HUES6 (cell line): Measurements from ENCODE around the gene SAMD9.
"Not testable (repeated sequence)": the region's sequence is repeated elsewhere in the genome, so short reads cannot be mapped to it uniquely, and the experiment has no call there.

Experiments used
- H3K27ac ChIP-seq: 2 replicates; pipeline ENCODE4 v1.7.0; 2013; ENCODE audit warnings: low read depth, mild to moderate bottlenecking, low read length, inconsistent platforms
- H3K27me3 ChIP-seq: 2 replicates; pipeline ENCODE4 v1.6.1; 2013; ENCODE audit warnings: low read length; ENCODE audit not compliant: control insufficient read depth, insufficient read depth
- H3K36me3 ChIP-seq: 2 replicates; pipeline ENCODE4 v1.6.1; 2013; ENCODE audit warnings: low read length; ENCODE audit not compliant: control insufficient read depth, insufficient read depth
- H3K4me1 ChIP-seq: 2 replicates; pipeline ENCODE4 v1.6.1; 2013; ENCODE audit warnings: low read length; ENCODE audit not compliant: control insufficient read depth, insufficient read depth
- H3K4me3 ChIP-seq: 2 replicates; pipeline ENCODE4 v1.5.1; 2013; ENCODE audit warnings: low read depth, low read length
- H3K9ac ChIP-seq: one replicate; pipeline ENCODE4 v1.6.1; 2013; ENCODE audit warnings: mild to moderate bottlenecking, low read length
- H3K9me3 ChIP-seq: 2 replicates; pipeline ENCODE4 v1.6.1; 2013; ENCODE audit warnings: low read depth, low read length; ENCODE audit not compliant: control insufficient read depth, insufficient read depth

Gene SAMD9

DNA sequence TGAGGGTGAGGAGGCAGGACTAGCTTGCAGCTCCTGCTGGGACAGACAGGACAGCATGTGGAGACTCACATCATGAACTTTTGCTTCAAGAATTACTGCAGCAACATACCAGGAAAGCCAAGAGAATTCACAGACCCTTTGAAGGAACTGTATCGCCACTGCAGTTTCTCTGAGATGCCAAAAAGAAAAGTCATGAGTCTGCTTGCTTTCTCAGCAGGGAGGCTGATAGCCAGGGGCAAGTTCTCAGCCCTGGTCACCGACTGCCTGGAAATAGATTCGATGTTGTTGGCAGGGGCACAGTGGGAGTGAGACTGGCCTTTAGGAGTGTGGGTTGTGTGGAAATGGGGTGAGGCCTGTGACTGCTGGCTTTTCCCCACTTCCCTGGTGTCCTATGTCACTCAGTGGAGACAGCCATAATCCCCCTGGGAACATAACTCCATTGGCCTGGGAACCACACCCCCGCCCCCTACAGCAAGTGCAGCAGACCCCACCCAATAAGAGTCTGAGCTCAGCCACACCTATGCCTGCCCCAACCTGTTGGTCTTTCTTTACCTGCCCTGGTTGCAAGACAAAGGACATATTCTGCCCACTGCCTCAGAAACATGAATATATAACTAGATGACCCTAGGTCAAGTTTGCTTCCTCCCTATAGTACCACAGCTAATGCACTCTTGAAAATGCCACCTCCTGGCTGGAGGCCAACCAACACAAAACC, 1.6 kb upstream of the SAMD9 start:
- Histone ChIP-seq H3K4me3 (no peak overlapping the region), H3K9me3 (0 out of 2 replicates have a peak, but pooled peaks cover 2% of the 10 kb centered on the region), H3K27me3 (no peaks in the 10 kb centered on the region), H3K4me1 (peaks cover 3% of the 10 kb centered on the region; the same call in 1 of the 2 replicates), H3K27ac (no peak overlapping the region), H3K9ac (no peak overlapping the region), H3K36me3 (no peaks in the 10 kb centered on the region)

DNA sequence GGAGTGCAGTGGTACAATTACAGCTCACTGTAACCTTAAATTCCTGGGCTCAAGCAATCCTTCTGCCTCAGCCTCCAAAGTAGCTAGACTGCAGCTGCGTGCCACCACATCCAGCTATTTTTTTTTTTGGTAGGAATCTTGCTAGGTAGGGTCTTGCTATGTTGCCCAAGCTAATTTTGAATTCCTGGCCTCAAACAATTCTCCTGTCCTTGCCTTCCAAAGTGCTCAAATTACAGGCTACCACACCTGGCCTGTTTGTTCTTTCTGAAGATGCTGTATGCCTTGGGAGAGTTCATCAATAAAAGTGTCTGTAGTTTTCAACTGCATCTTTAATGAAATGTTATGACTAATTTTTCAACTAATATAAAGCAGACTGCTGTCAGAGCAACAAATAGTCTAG, 452 bp downstream of the SAMD9 start:
- Histone ChIP-seq H3K9ac (no peak overlapping the region), H3K27me3 (no peaks in the 10 kb centered on the region), H3K4me3 (no peak overlapping the region), H3K4me1 (peaks cover 3% of the 10 kb centered on the region; the same call in 1 of the 2 replicates), H3K36me3 (no peaks in the 10 kb centered on the region), H3K9me3 (0 out of 2 replicates have a peak, but pooled peaks cover 2% of the 10 kb centered on the region), H3K27ac (no peak overlapping the region)

DNA sequence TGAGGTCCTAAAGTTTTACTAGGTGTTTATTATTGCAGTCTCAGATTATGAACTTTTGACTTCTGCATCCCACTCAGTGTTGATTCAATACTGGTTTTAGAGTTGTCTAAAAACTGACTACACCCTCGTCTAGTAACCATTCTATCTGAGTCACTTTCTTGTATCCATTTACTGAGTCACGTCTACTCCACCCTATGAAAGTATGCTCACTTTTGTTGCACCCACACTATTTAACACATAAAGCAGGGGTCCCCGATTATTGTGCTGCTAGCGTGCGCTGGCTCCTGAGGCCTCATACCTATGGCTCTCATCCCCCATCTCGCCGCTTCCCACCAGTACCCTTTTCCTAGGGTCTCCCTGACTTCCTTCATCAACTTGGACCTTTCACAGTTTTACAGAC, 2.0 kb downstream of the SAMD9 start:
- no peaks in the 10 kb centered on the region for H3K9me3 ChIP-seq
- H3K27ac ChIP-seq: no peak overlapping the region
- H3K9ac ChIP-seq: no peak overlapping the region
- H3K4me3 ChIP-seq: no peak overlapping the region
- H3K36me3 ChIP-seq: no peaks in the 10 kb centered on the region
- no peaks in the 10 kb centered on the region for H3K27me3 ChIP-seq
- peaks cover 3% of the 10 kb centered on the region; the same call in 1 of the 2 replicates for H3K4me1 ChIP-seq

DNA sequence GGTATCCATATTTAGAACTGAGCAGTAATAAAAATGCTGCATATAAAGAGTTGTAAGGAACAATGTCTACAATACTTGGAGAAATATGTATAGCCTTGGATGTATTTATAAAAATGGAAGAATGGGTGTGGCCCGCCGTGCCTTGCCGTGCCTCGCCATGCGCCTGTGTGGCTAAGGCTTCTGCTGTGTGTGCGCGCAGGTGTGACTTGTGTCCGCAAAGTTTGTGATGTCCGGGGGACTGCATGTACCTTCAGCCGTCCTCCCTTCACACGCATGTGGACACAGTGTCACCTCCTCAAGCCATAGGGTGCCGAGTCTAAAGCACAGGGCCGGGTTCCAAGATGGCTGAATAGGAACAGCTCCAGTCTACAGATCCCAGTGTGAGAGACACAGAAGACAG, 9.8 kb downstream of the SAMD9 start:
- Histone ChIP-seq H3K4me1 (no peaks in the 10 kb centered on the region), H3K9ac (no peak overlapping the region), H3K27ac (no peak overlapping the region), H3K4me3 (no peak overlapping the region), H3K36me3 (no peaks in the 10 kb centered on the region), H3K9me3 (no peaks in the 10 kb centered on the region), H3K27me3 (peaks cover 21% of the 10 kb centered on the region; the same call in 1 of the 2 replicates)

DNA sequence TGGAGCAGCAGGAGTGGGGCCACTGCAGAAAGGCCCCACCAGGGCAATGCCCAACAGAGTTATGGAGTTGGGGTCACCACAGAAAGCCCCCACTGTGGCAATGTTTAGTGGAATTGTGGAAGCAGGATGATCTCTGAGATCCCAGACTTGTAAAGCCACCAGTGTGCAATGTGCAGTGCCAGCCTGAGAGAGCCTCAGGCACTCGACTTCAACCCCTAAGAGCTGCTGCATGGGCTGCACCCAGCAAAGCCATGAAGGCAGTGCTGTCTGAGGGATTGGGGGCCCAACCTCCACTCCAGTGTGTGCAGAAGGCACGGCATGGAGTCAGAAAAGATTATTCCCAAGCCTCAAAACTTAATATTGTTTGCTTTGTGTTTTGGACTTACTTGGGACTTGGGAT, 20.4 kb downstream of the SAMD9 start:
- Histone ChIP-seq H3K4me3 (no peak overlapping the region), H3K27ac (no peak overlapping the region), H3K27me3 (peaks cover 16% of the 10 kb centered on the region; the same call in 1 of the 2 replicates), H3K9me3 (no peaks in the 10 kb centered on the region), H3K36me3 (no peaks in the 10 kb centered on the region), H3K9ac (no peak overlapping the region), H3K4me1 (no peaks in the 10 kb centered on the region)

DNA sequence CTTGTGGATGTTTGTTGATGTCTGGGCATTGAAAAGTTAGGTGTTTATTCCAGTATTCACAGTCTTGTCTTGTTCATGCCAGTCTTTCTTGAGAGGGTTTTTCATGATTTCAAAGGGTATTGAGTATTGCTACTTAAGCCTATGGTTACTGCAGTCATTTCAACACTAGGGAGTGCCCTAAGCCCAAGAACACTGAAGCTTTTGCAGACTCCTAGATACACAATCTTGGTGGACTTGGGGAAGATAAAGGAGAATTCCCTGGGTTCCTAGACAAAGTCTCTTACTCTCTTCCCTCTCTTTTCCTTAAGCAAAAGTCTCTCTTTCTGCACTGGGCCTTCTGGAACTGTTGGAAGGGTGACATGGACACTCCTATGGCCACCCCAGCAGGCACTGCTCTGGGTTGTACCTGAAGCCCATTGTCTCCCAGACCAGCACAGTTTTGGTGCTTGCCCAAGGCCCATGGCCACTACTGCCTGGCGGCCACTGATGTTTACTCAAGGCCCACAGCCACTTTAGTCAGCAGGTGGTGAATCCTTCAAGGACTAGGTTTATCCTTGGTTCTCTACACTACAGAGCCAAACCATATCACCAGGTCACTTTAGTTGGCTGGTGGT, 24.9 kb downstream of the SAMD9 start:
- no peak overlapping the region for H3K27ac ChIP-seq
- H3K4me3 ChIP-seq: no peak overlapping the region
- H3K4me1 ChIP-seq: no peaks in the 10 kb centered on the region
- no peaks in the 10 kb centered on the region for H3K36me3 ChIP-seq
- no peaks in the 10 kb centered on the region for H3K9me3 ChIP-seq
- peaks cover 8% of the 10 kb centered on the region for H3K27me3 ChIP-seq
- H3K9ac ChIP-seq: no peak overlapping the region

DNA sequence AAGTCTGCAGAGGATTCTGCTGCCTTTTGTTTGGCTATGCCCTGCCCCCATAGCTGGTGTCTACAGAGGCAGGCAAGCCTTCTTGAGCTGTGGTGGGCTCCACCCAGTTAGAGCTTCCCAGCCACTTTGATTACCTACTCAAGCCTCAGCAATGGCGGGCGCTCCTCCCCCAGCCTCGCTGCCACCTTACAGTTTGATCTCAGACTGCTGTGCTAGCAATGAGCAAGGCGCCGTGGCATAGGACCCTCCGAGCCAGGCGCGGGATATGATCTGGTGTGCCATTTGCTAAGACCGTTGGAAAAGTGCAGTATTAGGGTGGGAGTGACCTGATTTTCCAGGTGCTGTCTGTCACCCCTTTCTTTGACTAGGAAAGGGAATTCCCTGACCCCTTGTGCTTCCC, 44.4 kb downstream of the SAMD9 start:
- not testable (repeated sequence) for H3K4me1 ChIP-seq, H3K4me3 ChIP-seq, H3K9me3 ChIP-seq, H3K27me3 ChIP-seq, H3K9ac ChIP-seq, H3K36me3 ChIP-seq, H3K27ac ChIP-seq

DNA sequence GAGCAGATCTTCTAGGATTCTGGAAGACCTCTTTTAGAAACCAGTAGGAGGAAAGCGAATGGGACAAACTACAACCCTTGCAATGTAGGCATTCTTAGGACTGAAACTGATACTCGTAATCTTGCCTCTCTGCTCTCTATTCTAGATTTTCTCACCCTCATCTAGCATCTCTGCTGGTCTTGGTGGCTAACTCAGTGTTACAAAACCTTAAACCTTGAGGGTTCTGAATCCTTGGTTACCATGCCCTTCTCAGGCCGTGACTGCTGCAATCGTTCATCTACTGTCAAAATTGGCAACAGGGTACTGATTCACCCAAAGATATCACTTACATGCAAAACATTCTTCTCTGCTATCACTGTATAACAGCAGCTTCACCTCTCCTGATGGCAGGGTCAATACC, 55.2 kb downstream of the SAMD9 start:
- Histone ChIP-seq H3K36me3 (no peaks in the 10 kb centered on the region), H3K27me3 (no peaks in the 10 kb centered on the region), H3K9me3 (no peaks in the 10 kb centered on the region), H3K27ac (no peak overlapping the region), H3K9ac (no peak overlapping the region), H3K4me1 (no peaks in the 10 kb centered on the region), H3K4me3 (no peak overlapping the region)

DNA sequence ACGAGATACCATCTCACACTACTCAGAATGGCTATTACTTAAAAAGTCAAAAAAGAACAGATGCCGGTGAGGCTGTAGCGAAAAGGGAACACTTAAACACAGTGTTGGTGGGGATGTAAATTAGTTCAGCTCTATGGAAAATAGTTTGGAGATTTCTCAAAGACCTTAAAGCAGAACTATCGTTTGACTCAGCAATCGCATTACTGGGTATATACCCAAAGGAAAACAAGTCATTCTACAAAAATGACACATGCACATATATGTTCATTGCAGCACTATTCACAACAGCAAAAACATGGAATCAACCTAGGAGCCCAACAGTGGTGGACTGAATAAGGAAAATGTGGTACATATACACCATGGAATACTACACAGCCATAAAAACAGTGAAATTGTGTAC, 56.9 kb downstream of the SAMD9 start:
- Histone ChIP-seq H3K4me3 (no peak overlapping the region), H3K27ac (no peak overlapping the region), H3K9me3 (no peaks in the 10 kb centered on the region), H3K9ac (no peak overlapping the region), H3K4me1 (no peaks in the 10 kb centered on the region), H3K36me3 (no peaks in the 10 kb centered on the region), H3K27me3 (no peaks in the 10 kb centered on the region)

DNA sequence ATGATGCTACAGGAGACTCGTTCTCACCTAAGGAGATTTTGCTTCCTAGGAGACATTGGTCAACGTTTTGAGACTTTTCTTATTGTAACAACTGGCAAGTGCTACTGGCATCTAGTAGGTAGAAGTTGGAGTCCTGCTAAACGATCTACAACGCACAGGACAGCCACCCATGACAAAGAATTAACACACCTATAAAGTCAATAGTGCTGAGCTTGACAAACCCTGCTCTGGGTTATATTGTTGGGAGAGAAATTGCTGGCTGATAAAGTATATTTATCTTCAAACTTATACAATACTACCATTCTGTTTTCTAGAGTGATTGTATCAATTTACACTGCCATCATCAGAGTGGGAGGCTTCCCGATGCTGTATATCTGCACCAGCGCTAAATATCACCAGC, 57.8 kb downstream of the SAMD9 start:
- Histone ChIP-seq H3K4me1 (no peaks in the 10 kb centered on the region), H3K36me3 (no peaks in the 10 kb centered on the region), H3K9ac (no peak overlapping the region), H3K4me3 (no peak overlapping the region), H3K27me3 (no peaks in the 10 kb centered on the region), H3K9me3 (no peaks in the 10 kb centered on the region), H3K27ac (no peak overlapping the region)

DNA sequence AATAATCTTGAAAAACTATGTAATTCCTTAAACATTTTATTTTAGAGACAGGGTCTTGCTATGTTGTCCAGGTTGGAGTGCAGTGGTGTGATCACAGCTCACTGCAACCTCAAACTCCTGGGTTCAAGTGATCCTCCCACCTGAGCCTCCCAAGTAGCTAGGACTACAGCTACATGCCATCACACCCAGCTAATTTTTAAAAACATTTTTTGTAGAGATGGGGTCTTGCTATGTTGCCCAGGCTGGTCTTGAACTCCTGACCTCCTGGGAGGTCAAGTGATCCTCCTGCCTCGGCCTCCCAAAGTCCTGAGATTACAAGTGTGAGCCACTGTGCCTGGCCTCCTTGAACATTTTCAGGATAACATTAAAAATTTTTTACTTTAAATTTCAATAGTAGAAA, 61.2 kb downstream of the SAMD9 start:
- H3K9me3 ChIP-seq, H3K27me3 ChIP-seq, H3K9ac ChIP-seq, H3K4me1 ChIP-seq, H3K27ac ChIP-seq, H3K4me3 ChIP-seq, H3K36me3 ChIP-seq: not testable (repeated sequence)
